ENCODE results near the gene ACBD6.

Gene ACBD6

DNA sequence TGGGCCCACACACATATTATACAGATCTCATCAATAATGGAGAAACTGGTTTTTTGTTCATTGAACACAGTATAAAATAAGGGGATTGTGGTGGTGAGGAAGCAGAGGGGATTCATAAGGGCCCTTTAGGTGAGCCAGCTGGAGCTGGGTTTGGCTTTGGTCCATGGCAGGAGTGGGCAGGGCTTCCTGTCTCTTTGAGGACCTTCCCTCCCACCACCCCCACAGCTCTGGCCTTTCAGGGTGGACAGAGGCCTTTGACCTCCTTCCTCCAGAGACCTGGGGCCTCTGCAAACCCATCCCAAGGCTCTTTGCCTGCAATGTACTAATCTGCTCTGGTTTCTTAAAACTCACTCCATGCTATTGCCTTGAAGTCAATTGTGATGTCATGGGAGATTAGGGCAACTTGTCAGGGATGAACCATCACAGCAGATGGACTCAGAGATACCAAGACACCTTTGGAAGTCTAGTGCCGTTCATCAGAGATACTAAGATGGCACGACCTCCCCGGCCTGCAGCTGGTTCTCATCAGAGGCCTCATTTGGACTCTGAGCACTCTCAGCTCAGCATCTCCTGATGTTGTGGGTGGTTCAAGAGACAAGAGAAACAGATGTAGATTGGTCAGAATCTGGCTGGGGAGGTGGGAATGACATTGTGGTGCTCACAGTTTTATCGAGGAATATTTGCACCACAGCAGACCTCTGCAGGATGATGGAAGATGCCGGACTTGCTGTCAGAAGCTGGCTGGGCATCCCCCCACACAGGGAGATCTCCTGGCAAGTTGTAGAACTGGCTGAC is 234.4 kb downstream of the ACBD6 start:
- no peak for DNase-seq

DNA sequence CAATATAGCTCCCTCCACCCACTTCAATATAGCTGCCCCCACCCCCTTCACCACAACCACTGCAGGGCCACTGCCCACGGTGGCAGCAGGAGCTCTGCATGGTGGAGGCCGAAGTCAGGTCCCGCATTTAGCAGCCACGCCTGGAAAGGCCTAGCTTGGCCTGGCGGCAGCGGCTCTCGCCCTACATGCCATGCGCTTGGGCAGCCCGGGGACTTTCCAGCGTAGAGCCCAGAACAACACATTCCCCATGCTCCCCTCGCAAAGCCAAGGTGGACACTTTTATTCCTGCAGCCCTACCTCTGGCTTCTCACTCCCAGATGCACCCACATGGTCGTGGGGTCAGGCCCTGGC is 235.2 kb downstream of the ACBD6 start:
- DNase-seq = no peak

GRCh38 chr1:180266275-180267210 is 235.8 kb downstream of the ACBD6 start:
- DNase-seq = no peak

DNA sequence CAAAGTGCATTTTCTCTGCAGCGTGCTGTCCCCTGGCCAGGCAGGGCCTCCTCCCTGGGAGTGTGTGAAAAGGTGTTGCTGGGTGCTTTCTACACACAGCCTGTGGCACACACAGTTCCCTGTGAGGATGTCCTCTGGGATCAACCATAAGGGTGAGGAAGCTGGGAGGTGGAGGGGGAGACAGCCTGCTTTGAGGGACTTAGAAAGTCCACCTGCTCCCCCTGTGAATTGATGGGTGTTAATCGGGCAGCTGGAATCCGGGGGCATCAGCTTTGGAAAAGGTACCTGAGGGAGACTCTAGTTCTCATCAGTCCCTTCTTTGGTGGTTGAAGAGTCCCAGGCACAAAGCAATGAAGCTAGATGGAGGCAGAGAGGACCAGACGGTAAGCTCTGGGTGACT is 236.5 kb downstream of the ACBD6 start:
- DNase-seq = no peak

GRCh38 chr1:180265201-180265600 is 237.2 kb downstream of the ACBD6 start:
- no peak for DNase-seq

DNA sequence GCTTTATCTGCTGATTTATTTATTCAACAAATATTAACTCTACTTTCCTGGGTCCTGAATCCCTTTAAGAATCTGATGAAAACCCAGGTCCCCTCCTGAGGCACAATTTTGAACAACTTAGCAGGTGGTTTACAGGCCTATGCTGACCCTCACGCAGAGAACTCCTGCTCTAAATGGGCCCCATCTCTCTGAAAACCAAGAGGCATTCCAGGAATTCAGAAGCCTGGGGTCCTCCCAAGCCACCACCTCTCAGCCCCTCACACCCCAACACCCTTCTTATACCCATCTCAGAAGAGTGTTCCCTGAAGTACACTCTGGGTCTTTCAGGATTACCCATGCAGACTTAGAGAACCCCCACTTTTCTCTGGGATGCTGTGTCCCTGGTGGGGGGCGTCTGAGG is 237.8 kb downstream of the ACBD6 start:
- no peak for DNase-seq

- DNase-seq = no peak
These were observed 239.5 kb downstream of the ACBD6 start for GRCh38 chr1:180262628-180263488.

DNA sequence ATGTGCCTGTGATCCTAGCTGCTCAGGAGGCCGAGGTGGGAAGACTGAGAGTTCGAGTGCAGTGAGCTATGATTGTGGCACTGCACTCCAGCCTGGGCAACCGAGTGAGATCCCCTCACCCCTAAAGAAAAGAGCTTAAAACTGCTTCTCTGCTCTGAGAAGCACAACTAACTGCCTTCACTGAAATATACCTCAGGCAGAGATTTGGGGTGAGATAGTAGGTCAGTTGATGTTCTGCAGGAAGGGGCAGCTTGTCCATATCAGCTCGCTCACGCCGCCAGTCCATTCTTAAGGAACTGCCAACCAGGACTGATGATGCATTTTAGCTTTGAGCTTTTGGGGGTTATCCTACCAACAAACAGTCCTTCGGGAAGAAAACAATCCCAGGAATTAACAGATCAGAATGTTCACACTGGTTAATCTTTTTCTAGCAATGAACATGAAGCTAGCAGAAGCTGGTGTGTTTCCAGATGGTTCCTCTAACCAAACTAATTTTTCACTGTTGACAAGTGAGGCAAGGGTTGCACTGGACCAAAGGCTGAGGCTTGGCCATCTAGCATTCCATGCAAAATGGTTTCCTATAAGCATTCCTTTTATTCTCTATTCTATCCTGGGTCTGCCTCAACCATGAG is 240.7 kb downstream of the ACBD6 start:
- no peak for DNase-seq

- DNase-seq = no peak
These were observed 241.3 kb downstream of the ACBD6 start for GRCh38 chr1:180261030-180261429.

- no peak for DNase-seq
These were observed 241.8 kb downstream of the ACBD6 start for GRCh38 chr1:180260541-180260940.

GRCh38 chr1:180259431-180260338 is 242.7 kb downstream of the ACBD6 start:
- no peak for DNase-seq

DNA sequence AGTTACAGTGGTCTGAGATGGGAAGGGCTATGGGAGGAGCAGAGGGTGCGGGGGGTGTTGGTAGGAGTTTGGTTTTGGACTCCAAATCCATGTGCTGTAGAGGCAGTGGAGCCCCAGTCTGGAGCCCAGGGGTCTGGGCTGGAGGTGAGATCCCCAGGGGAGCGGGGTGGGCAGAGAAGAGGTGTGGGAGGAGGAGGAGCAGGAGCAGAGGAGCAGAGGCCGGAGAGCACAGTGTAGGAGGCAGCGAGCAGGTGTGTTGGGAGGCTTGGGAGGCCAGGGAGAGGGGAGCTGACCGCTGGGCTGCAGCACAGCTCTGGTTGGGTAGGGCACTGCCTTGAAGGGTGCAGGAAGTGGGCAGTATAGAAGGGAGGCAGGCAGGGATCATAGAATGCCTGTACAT is 243.4 kb downstream of the ACBD6 start:
- no peak for DNase-seq

- no peak for DNase-seq
These were observed 244.1 kb downstream of the ACBD6 start for GRCh38 chr1:180258290-180258689.

DNA sequence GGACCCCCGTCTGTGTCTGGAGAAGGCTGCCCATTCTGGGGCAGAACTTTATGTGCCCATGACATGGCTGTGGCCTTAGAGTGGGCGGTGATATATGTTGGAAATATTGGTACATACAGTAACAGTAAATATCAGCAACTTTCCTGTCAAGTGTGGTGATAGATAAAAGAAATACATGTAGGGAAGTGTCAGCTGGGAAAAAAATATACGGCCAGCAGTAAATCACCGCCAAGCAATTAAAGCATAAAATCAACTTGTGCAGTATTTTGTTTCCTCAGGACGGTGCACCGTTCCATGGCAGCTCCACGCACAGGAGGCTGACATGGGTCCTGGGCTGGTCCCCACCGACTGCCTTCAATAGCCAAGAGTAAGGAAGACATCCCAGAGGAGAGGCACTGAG is 244.9 kb downstream of the ACBD6 start:
- no peak for DNase-seq

DNA sequence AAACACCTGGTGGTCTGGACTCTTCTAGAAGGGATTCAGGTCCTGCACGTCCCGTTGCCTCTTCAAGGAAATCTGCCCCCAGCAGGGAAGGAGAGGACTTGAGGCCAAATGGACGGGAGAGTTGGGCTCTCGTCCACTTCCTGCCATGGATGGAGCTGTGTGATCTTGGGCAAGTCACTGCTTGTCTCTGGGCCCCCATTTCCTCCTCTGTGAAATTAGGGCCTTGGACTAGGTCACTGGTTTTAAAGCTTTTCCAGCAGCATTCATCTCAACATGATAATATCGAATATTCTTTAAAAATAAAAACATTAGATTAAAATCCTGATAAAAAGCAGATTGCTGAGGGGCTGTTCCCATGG is 245.4 kb downstream of the ACBD6 start:
- no peak for DNase-seq

GRCh38 chr1:180256341-180257027 is 245.9 kb downstream of the ACBD6 start:
- DNase-seq = no peak

DNA sequence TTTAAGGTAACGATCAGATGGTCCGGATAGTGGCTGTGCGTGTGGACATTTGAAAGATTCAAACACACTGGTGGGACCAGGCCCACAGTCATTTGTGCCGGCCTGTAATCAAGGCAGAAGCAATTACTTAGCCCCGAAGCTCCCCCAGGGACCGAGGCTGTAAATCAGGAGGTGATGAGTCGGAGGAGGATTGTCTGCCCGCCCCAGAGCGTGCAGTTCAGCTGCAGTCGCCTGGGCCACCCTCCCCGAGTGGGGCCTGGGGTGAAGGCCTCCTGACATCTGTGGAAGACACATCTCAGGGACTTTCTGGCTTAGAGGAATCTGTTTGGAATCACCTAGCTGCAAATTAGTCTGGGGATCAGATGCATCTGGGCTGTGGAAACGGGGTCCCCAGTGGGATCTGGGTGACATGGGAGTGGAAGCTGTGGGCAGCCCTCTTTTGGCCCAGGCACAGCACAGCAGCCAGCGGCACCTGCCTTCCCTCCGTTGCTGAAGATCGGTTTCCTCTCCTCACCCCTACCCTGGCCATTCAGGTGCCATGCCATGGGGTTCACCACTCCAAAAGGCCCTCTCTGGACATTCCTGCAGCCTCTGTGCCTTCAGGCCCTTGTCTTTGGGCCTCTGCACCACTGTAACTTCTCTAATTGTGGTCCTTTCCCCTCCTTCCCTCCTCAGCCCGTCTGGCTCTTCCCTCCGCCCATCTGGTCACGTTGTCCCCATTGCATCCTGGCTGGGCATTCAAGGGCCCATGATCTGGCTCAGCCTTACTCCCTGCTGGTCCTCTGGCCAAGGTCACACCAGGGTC is 246.6 kb downstream of the ACBD6 start:
- no peak for DNase-seq

GRCh38 chr1:180254854-180255253 is 247.5 kb downstream of the ACBD6 start:
- no peak for DNase-seq

- DNase-seq = no peak
These were observed 247.9 kb downstream of the ACBD6 start for GRCh38 chr1:180254496-180254819.

All from NCI-H2227 treated with DMSO at 0.1 percent for 48 hours (cell line).